ENCODE results near the gene HES7.

Gene HES7

DNA sequence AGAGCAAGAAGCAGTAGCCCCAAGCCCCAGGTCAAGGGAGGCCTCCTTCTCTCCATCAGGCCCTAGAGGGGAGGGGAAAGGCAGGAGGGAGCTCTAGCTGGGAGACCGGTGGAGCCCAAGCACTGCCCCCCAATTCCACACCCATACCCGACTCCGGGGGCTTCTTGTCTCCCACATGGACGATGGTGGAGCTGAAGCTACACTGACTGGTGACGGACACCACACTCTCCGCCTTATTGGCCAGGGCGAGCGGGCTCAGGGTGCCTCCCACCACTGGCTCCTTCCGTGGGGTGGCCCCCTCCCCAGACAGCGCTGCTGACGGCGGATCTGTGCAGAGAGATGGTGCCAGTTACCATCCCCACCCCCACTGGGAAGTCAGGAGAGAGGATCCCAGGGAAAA lies 21.9 kb upstream of the HES7 start:
- TF ChIP-seq, protein P1, sequence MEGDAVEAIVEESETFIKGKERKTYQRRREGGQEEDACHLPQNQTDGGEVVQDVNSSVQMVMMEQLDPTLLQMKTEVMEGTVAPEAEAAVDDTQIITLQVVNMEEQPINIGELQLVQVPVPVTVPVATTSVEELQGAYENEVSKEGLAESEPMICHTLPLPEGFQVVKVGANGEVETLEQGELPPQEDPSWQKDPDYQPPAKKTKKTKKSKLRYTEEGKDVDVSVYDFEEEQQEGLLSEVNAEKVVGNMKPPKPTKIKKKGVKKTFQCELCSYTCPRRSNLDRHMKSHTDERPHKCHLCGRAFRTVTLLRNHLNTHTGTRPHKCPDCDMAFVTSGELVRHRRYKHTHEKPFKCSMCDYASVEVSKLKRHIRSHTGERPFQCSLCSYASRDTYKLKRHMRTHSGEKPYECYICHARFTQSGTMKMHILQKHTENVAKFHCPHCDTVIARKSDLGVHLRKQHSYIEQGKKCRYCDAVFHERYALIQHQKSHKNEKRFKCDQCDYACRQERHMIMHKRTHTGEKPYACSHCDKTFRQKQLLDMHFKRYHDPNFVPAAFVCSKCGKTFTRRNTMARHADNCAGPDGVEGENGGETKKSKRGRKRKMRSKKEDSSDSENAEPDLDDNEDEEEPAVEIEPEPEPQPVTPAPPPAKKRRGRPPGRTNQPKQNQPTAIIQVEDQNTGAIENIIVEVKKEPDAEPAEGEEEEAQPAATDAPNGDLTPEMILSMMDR (conservative IDR thresholded peaks at IDR 0.05): no peak
- H3K27ac ChIP-seq: no peak overlapping the region

DNA sequence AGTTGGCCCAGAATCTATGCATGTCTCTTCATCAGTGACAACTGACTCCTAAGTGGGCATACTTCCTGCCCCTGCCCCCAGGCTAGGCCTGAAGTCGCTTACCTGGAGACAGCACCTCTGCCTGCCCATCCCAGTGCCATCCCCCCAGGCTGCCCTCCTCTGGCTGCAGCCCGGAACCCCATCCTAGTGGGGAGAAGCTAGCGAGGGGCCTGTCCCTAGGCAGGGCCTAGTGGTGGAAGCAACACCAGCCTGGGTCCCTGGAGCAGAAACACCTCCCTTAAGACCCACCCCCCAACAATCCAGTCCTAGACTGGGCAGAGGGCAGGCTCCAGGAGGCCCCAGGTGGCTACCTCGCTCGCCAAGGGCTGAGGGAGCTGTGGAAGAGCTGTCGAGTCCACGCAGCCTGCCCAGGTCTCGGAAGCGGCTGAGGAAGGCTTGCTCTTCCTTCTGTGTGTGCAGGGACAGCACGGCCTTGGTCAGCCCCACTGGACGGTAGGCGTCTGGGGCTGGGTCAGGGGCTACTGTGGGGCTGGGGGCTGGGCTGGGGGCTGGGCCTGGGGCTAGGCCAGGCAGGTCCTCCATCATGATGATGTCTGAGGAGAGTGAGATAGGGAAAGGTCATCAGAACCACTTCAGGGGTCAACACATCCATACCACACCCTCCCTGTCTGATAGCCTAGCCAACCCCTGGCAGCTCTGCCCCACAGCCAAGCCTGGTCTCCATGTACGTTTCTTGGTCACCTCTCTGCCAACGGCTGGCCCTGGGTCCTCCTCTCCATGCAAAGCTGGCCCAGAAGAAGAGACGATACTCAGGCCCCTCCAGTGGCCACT lies 20.7 kb upstream of the HES7 start:
- TF ChIP-seq, protein P1 (conservative IDR thresholded peaks at IDR 0.05): no peak
- no peak overlapping the region for H3K27ac ChIP-seq

DNA sequence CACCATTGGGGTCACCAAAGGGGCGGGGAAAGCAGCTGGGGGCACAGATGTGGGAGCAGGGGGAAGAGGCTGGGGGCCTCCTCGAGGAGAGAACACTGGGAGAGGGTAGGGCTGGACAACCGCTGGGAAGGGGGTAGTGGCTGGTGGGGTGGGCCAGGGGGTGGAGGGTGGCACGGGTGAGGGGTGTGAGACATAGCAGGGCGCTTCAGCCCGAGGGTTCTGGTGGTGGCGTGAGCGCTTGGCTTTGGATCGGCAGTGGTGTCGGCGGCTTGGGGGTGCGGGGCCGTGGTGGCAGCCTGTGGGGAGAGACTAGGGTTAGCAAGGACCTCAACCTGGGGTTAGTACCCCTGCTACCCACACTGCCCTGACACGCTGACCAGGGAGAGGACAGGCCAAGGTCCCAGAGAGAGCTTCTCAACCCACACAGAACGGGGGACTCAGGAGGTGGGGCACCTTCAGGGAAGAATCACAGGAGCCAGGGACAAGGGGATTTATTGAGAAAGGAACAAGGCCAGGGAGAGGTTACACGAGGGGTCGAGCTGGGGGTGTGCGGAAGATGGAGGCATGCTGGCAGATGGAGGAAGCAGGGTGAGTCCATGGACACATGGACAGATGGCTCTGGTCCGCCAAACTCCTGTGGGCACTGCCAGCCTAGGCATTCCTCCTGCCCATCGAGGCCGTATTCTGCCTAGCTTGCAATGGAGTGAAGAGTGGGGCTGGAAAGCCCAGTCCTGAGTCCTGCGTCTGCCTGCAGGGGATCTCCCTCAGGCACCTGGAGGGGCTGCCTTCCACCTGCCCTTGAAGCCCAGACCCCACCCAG lies 19.9 kb upstream of the HES7 start:
- TF ChIP-seq, protein P1 (conservative IDR thresholded peaks at IDR 0.05): no peak
- H3K27ac ChIP-seq: no peak overlapping the region

DNA sequence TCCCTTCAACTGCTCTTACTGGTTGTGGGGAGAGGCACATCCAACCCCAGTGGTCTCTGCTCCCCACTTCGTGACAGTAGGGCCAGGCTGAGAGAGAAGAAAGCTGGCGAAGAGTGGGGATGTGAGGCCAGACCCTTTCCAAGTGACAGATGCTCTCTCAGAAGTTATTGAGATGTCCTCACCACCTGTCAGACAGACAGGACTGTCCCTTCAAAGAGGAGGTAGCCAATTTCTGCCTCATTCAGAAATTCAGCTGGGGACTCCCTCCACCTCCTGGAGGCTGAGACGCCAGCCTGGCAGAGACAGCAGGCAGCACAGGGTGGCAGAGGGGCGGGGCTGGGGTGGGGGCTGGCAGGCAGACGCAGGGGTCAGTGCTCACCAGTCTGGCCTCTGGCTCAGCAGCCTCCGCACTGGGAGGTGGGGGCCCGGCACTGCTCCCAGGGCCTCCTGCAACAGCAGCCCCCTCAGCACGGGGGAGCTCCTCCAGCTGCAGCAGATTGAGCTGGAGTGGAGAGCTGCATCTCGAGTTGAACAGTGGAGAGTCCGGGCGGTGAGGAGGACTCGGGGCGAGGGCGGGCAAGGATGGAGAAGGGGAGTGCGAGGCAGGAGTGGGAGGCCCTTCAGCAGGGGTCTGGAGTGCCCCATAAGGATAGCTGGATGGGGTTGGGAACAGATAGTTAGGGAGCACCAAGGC lies 19.1 kb upstream of the HES7 start:
- no peak overlapping the region for H3K27ac ChIP-seq
- TF ChIP-seq, protein P1 (conservative IDR thresholded peaks at IDR 0.05): no peak

DNA sequence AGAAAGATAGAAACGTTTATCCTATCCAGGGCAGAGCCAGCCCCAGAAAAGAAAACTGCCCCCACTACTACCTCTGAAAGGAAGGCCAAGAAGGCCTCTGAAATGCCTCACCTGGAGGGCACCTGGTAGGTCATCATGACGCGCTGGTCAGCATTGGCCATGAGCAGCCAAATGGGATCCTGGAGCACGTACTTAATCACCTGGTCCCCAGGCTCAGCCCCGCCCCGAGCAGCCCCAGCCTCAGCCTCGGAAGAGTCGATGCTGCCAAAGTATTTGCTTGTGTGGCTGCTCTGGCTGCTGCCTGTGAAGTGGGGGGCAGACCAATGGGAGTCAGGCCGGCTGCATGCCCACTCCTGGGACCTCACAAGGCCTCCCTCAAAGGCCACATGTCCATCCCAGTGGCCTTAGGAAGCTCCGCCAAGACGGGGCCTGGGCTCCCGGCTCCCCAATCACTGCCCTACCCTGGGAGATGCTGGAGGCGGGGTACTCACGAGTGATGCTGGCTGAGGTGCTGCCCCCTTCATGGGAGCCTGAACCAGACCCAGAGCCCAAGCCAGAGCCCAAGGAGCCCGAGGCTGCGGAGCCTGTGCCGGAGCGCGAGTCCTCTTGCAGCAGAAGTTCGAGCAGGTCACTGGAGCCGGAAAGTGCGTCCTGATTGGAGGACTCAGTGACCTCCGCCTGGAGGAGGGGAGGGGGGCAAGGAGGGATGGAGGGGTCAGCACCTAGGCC lies 18.4 kb upstream of the HES7 start:
- TF ChIP-seq, protein P1 (conservative IDR thresholded peaks at IDR 0.05): no peak
- no peak overlapping the region for H3K27ac ChIP-seq

DNA sequence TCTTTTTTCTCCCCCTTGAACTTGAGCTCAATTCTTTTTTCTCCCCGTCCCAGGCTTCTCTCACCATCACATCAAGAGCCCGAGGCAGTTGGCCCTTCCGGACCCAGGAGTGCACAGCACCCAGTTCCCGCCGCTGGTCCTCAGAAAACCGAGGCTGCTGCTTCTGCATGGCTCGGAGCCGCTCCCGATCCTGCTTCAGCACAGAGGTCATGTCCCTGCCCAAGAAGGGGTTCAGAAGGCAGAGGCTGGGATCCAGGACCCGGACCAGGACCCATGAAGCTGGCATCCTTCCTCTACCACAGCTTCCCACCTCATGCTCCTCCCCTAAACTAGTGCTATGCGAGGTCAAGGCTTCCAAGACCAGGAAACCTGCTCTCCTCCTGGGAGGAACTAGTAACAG lies 17.8 kb upstream of the HES7 start:
- H3K27ac ChIP-seq: no peak overlapping the region
- TF ChIP-seq, protein P1 (conservative IDR thresholded peaks at IDR 0.05): no peak

Measured in VCaP (cell line).